ENCODE measurements around the gene PSMG2.

Gene PSMG2

DNA sequence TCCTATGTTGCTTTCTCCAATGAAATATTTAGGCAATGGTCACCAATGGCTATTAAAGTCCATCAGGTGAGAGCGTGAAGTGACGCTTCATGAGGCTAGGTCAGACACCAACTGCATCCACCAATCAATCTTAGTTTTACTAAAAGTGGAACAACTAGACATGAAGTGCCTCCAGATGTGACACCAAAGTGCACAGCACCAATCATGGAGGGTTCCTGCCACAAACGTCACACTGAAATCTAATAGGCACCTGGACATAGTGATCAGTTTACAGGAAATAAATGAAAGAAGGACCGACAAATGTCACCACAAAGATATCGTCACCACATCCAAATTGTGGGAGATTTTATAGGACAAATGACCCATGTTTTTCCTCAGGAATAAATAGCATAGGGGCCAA is 70.5 kb downstream of the PSMG2 start:
- TF ChIP-seq, protein P1, sequence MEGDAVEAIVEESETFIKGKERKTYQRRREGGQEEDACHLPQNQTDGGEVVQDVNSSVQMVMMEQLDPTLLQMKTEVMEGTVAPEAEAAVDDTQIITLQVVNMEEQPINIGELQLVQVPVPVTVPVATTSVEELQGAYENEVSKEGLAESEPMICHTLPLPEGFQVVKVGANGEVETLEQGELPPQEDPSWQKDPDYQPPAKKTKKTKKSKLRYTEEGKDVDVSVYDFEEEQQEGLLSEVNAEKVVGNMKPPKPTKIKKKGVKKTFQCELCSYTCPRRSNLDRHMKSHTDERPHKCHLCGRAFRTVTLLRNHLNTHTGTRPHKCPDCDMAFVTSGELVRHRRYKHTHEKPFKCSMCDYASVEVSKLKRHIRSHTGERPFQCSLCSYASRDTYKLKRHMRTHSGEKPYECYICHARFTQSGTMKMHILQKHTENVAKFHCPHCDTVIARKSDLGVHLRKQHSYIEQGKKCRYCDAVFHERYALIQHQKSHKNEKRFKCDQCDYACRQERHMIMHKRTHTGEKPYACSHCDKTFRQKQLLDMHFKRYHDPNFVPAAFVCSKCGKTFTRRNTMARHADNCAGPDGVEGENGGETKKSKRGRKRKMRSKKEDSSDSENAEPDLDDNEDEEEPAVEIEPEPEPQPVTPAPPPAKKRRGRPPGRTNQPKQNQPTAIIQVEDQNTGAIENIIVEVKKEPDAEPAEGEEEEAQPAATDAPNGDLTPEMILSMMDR (IDR thresholded peaks at IDR 0.05; ENCODE audit: poor library complexity, severe bottlenecking): no peak
- ATAC-seq (ENCODE audit: low read depth): no peak
- Histone ChIP-seq H3K27me3 (ENCODE audit: insufficient read depth, poor library complexity, severe bottlenecking) (no peaks in the 10 kb centered on the region), H3K9me3 (ENCODE audit: severe bottlenecking) (no peaks in the 10 kb centered on the region), H3K36me3 (ENCODE audit: low read depth) (no peaks in the 10 kb centered on the region), H3K27ac (ENCODE audit: poor library complexity, severe bottlenecking) (no peak overlapping the region), H3K4me1 (ENCODE audit: insufficient read depth, poor library complexity, severe bottlenecking) (no peaks in the 10 kb centered on the region), H3K4me3 (ENCODE audit: severe bottlenecking) (no peak overlapping the region)
- no peak for DNase-seq (ENCODE audit: low spot score)

DNA sequence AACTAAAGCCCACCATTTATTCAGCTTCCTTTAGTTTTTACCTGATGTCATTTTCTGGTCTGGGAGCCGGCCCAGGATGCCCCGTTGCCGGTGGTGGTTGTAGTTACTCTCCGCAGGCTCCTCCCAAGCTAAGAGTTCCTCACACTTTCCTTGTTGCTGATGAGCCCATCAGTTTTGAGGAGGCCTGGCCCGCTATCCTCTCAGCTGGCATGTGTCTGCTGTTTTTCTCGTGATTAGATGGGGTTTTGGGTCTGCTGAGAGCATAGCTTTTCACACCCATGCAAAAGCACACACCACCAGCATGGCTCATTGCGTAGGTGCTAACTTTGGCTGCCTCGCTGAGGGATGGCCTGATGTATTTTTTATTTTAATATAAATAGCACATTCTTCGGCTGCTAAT is 72.1 kb downstream of the PSMG2 start:
- no peak overlapping the region for H3K27ac ChIP-seq (ENCODE audit: poor library complexity, severe bottlenecking)
- H3K4me1 ChIP-seq (ENCODE audit: insufficient read depth, poor library complexity, severe bottlenecking): no peaks in the 10 kb centered on the region
- TF ChIP-seq, protein P1 (IDR thresholded peaks at IDR 0.05; ENCODE audit: poor library complexity, severe bottlenecking): no peak
- no peaks in the 10 kb centered on the region for H3K27me3 ChIP-seq (ENCODE audit: insufficient read depth, poor library complexity, severe bottlenecking)
- no peaks in the 10 kb centered on the region for H3K9me3 ChIP-seq (ENCODE audit: severe bottlenecking)
- H3K36me3 ChIP-seq (ENCODE audit: low read depth): no peaks in the 10 kb centered on the region
- no peak overlapping the region for H3K4me3 ChIP-seq (ENCODE audit: severe bottlenecking)
- ATAC-seq (ENCODE audit: low read depth) (no peak), DNase-seq (ENCODE audit: low spot score) (no peak)

Measured in RWPE2 (cell line).